ENCODE measurements around the gene CACUL1. TPM values are rescaled to one million over a fixed set of nuclear protein-coding genes. Genes with fewer than 3 reads are reported as not detected.

The CACUL1 gene
- total RNA-seq, 1 experiment from 2014 or later = 38.5 TPM

DNA sequence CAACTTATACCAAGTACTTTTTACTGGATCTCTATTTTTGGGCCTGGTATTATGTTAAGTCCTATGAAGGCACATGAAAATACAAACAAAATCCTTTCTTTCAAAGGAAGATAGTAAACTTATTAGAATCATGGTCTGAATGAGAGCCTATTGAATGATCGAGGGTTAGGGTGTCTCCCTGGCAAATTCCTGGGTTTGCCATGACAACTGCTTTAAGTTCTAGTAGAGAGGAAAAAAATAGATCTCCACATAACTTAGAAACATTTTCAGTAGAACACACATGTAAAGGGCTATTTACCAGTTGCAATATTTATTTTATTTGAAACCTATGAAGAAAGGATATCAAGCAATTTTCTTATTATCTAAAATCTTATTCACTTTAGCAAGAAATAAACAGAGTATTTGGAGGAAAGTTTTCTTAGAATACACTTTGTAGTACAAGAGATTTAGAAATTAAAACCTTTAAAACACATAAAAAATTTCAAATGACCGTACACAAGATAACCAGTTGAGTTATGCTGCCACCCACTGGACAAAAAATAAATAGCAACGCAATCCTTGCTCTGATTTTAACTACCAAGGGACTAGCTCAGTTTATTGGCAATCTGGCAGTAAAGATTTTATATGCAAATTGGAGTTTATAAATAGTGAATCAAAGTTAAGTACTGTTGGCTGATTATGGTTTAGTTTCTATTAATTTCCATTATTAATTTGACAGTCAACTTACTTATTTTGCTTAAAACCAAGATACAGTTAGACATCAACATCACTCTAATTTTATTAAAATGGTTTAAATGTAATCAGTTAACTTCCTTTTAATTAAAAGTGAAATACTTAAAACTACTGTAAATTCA lies 33.9 kb downstream of the CACUL1 start:
- no peak overlapping the region for H3K4me3 Mint-ChIP-seq
- no peaks in the 10 kb centered on the region for H3K27me3 Mint-ChIP-seq (ENCODE audit: low read depth)

More for the DNA sequence above, 33.9 kb downstream of the CACUL1 start:
- Histone ChIP-seq H3K4me1 (ENCODE audit: insufficient read depth, low read length) (no peaks in the 10 kb centered on the region), H3K27ac (ENCODE audit: insufficient read length, low read depth, low read length) (no peak overlapping the region), H3K9ac (ENCODE audit: extremely low read depth, insufficient read length, low read length) (no peak overlapping the region), H3K79me1 (ENCODE audit: insufficient read depth, low read depth, low read length, poor library complexity, severe bottlenecking) (no peaks in the 10 kb centered on the region), H2BK20ac (ENCODE audit: low read depth, low read length, poor library complexity, severe bottlenecking) (no peak overlapping the region), H2AFZ (ENCODE audit: low read length) (no peak overlapping the region), H4K20me1 (ENCODE audit: control insufficient read depth, insufficient read depth, insufficient read length) (no peaks in the 10 kb centered on the region), H2BK12ac (ENCODE audit: insufficient read length, low read depth, low read length) (no peak overlapping the region), H3T11ph (ENCODE audit: low read length) (no peak overlapping the region), H3K23ac (ENCODE audit: insufficient read length, low read depth, low read length) (no peak overlapping the region), H2BK15ac (ENCODE audit: low read depth, low read length) (no peak overlapping the region), H4K5ac (ENCODE audit: insufficient read length, low read depth, low read length) (no peak overlapping the region), H2BK5ac (ENCODE audit: insufficient read length, low read length) (no peak overlapping the region), H3K4me2 (ENCODE audit: insufficient read depth, insufficient read length, low read length) (no peak overlapping the region), H3K27me3 (ENCODE audit: insufficient read depth, low read length) (no peaks in the 10 kb centered on the region), H3K23me2 (ENCODE audit: insufficient read length, low read depth, low read length, poor library complexity, severe bottlenecking) (no peaks in the 10 kb centered on the region), H3K4ac (ENCODE audit: low read depth, low read length) (no peak overlapping the region), H2BK120ac (ENCODE audit: low read depth, low read length, poor library complexity, severe bottlenecking) (no peak overlapping the region), H3K9me3 (ENCODE audit: control insufficient read depth, low read depth, low read length) (no peaks in the 10 kb centered on the region), H4K91ac (ENCODE audit: insufficient read length, low read depth, low read length) (no peak overlapping the region), H3K18ac (ENCODE audit: insufficient read length, low read depth, low read length) (no peak overlapping the region), H4K8ac (replicated peaks; ENCODE audit: insufficient read length, low read depth, low read length) (no peak overlapping the region), H3K79me2 (ENCODE audit: insufficient read depth, low read length) (no peaks in the 10 kb centered on the region), H3K14ac (ENCODE audit: insufficient read depth, low read length) (no peak overlapping the region), H2AK5ac (ENCODE audit: insufficient read length, low read length) (no peak overlapping the region), H3K56ac (ENCODE audit: insufficient read length, low read depth, low read length) (no peak overlapping the region)
- Mint-ChIP-seq H3K36me3 (ENCODE audit: insufficient read depth in 1 of 3, low read depth in 3 of 3) (peaks cover 0 to 20% (median 19%) of the 10 kb centered on the region in 3 experiments; a peak in 6 of 7 replicates), H3K27ac (no peak overlapping the region), H3K9me3 (no peaks in the 10 kb centered on the region), H3K4me1 (no peaks in the 10 kb centered on the region)
- TF ChIP-seq, protein P1, sequence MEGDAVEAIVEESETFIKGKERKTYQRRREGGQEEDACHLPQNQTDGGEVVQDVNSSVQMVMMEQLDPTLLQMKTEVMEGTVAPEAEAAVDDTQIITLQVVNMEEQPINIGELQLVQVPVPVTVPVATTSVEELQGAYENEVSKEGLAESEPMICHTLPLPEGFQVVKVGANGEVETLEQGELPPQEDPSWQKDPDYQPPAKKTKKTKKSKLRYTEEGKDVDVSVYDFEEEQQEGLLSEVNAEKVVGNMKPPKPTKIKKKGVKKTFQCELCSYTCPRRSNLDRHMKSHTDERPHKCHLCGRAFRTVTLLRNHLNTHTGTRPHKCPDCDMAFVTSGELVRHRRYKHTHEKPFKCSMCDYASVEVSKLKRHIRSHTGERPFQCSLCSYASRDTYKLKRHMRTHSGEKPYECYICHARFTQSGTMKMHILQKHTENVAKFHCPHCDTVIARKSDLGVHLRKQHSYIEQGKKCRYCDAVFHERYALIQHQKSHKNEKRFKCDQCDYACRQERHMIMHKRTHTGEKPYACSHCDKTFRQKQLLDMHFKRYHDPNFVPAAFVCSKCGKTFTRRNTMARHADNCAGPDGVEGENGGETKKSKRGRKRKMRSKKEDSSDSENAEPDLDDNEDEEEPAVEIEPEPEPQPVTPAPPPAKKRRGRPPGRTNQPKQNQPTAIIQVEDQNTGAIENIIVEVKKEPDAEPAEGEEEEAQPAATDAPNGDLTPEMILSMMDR (conservative IDR thresholded peaks at IDR 0.05) = peak; percentile 88
- WGBS (ENCODE audit: extremely low coverage, insufficient read length, low lambda C conversion rate) = no CpG with 5 or more reads among the region's 3 CpGs
- no peak for DNase-seq

Data from H9 (cell line).